HepG2 (cell line): ENCODE data around the gene NUPR2. TPM values are rescaled to one million over a fixed set of nuclear protein-coding genes. Genes with fewer than 3 reads are reported as not detected.

Experiments used
- ATAC-seq: fragments of 200-7000 bp; cut with Tn5 transposase; 3 replicates; pipeline ENCODE4 v1.9.1; 2020; ENCODE audit warnings: mild to moderate bottlenecking, moderate library complexity
- BruUV-seq: library from RNA; stranded (reverse); fragments of 400-500 nt; replicated peaks from 2 replicates; lab custom pipeline; 2021; lab: Mats Ljungman, UMichigan
- CTCF ChIA-PET: fragments of 300-600 bp; formaldehyde crosslinking; extraction: SDS; loops from one replicate; lab custom pipeline; 2021; ENCODE audit warnings: low total read pairs, inconsistent platforms, low intra/inter-chr PET ratio; lab: Yijun Ruan, JAX
- POLR2A ChIA-PET: fragments of 350-600 bp; sonication (Branson Sonifier 250); formaldehyde crosslinking; loops from one replicate; lab custom pipeline; 2020; ENCODE audit warnings: antibody characterized with exemption, inconsistent platforms; lab: Yijun Ruan, JAX
- DNase-seq: peaks from one replicate; pipeline ENCODE4 v3.0.0-alpha.2; 2015; ENCODE audit warnings: low spot score
- FAIRE-seq: peaks from 3 replicates; lab custom pipeline; 2011; peaks lifted over from hg19 to GRCh38; lab: Jason Lieb, UNC
- H2AFZ ChIP-seq: one replicate; pipeline ENCODE4 v1.6.1; 2011; ENCODE audit warnings: low read length, inconsistent platforms
- H3K27ac ChIP-seq: fragments of 300-600 bp; 3 replicates; pipeline ENCODE4 v1.8.0; 2011; ENCODE audit warnings: mixed run types, mild to moderate bottlenecking, mixed read lengths, low read length, inconsistent platforms; ENCODE audit not compliant: insufficient read depth; ENCODE audit errors: extremely low read length
- H3K27me3 ChIP-seq, 2 experiments: fragments of 200-600 bp in 1 of 2; 2 replicates in 1 of 2; 3 replicates in 1 of 2; pipeline versions ENCODE4 v1.6.0 to v1.8.0; 2011; ENCODE audit warnings: low read length in 2 of 2, mild to moderate bottlenecking in 2 of 2, moderate library complexity in 2 of 2, inconsistent platforms in 1 of 2; ENCODE audit not compliant: insufficient read depth in 2 of 2, control insufficient read depth in 1 of 2
- H3K36me3 ChIP-seq, 2 experiments: fragments of 200-600 bp in 1 of 2; replicated peaks in 1 of 2; 2 replicates in 1 of 2; 3 replicates in 1 of 2; pipeline versions ENCODE4 v1.5.1 to v1.8.0; 2011; ENCODE audit warnings: low read length in 2 of 2, inconsistent platforms in 1 of 2; ENCODE audit not compliant: insufficient read depth in 2 of 2, control insufficient read depth in 1 of 2
- H3K4me1 ChIP-seq: 2 replicates; pipeline ENCODE4 v1.5.1; 2012; ENCODE audit warnings: low read length, inconsistent platforms; ENCODE audit not compliant: insufficient read depth
- H3K4me2 ChIP-seq: 2 replicates; pipeline ENCODE4 v1.6.0; 2011; ENCODE audit warnings: low read depth, low read length, inconsistent platforms
- H3K4me3 ChIP-seq, 3 experiments: fragments of 200-600 bp in 1 of 3; sonication (generic), shearing (Covaris generic) in 1 of 3; replicated peaks in 1 of 3; 2 replicates each; pipeline ENCODE4 v1.5.1; 2011 to 2016; ENCODE audit warnings: low read length in 3 of 3, inconsistent platforms in 2 of 3, low read depth in 2 of 3, mild to moderate bottlenecking in 2 of 3, control low read depth in 1 of 3, mixed read lengths in 1 of 3; ENCODE audit not compliant: insufficient read depth in 1 of 3
- H3K79me2 ChIP-seq: one replicate; pipeline ENCODE4 v1.6.1; 2011; ENCODE audit warnings: low read length, inconsistent platforms; ENCODE audit not compliant: insufficient read depth
- H3K9ac ChIP-seq: 2 replicates; pipeline ENCODE4 v1.6.0; 2011; ENCODE audit warnings: mild to moderate bottlenecking, low read depth, low read length, inconsistent platforms; ENCODE audit not compliant: insufficient read depth
- H3K9me3 ChIP-seq: 2 replicates; pipeline ENCODE4 v1.5.1; 2012; ENCODE audit warnings: mild to moderate bottlenecking, low read length
- H4K20me1 ChIP-seq: 2 replicates; pipeline ENCODE4 v1.6.0; 2011; ENCODE audit warnings: inconsistent platforms, mild to moderate bottlenecking, low read length, moderate library complexity; ENCODE audit not compliant: insufficient read depth
- FOXM1 ChIP-seq: sonication (generic); formaldehyde crosslinking; IDR thresholded peaks from 2 replicates; pipeline ENCODE4 v1.5.0; 2020; ENCODE audit warnings: missing genetic modification reagents
- HDAC2 ChIP-seq: sonication (generic); formaldehyde crosslinking; IDR thresholded peaks from 2 replicates; pipeline ENCODE4 v1.4.0; 2020; ENCODE audit warnings: missing genetic modification reagents
- LRRFIP1 ChIP-seq: sonication (generic); formaldehyde crosslinking; conservative IDR thresholded peaks from 2 replicates; pipeline ENCODE4 v1.4.0; 2020; ENCODE audit warnings: missing genetic modification reagents
- PAWR ChIP-seq: sonication (generic); formaldehyde crosslinking; IDR thresholded peaks from 2 replicates; pipeline ENCODE4 v1.4.0; 2020; ENCODE audit warnings: missing genetic modification reagents, mild to moderate bottlenecking, borderline replicate concordance
- SMYD3 ChIP-seq: sonication (generic); formaldehyde crosslinking; IDR thresholded peaks from 2 replicates; pipeline ENCODE4 v1.8.1; 2023; ENCODE audit warnings: mild to moderate bottlenecking, missing genetic modification reagents
- SP1 ChIP-seq, 2 experiments: fragments of 450-650 bp in 1 of 2; sonication (generic) in 1 of 2; formaldehyde crosslinking in 1 of 2; IDR thresholded peaks; 2 replicates each; pipeline versions ENCODE4 v1.4.0 to v1.6.1; 2016 to 2020; ENCODE audit warnings: missing genetic modification reagents in 1 of 2
- SP5 ChIP-seq: IDR thresholded peaks from 2 replicates; pipeline ENCODE4 v1.6.1; 2016; ENCODE audit warnings: low read depth, borderline replicate concordance
- ZBTB3 ChIP-seq: sonication (generic); formaldehyde crosslinking; IDR thresholded peaks from 2 replicates; pipeline ENCODE4 v1.4.0; 2020; ENCODE audit warnings: low read depth, mild to moderate bottlenecking, moderate library complexity, missing genetic modification reagents, borderline replicate concordance
- ZNF138 ChIP-seq: sonication (generic); formaldehyde crosslinking; IDR thresholded peaks from 2 replicates; pipeline ENCODE4 v1.5.0; 2020; ENCODE audit warnings: mild to moderate bottlenecking, low read depth, missing genetic modification reagents
- ZNF143 ChIP-seq: sonication (generic); formaldehyde crosslinking; IDR thresholded peaks from 2 replicates; pipeline ENCODE4 v1.4.0; 2020; ENCODE audit warnings: missing genetic modification reagents
- ZNF512 ChIP-seq: sonication (generic); formaldehyde crosslinking; IDR thresholded peaks from 2 replicates; pipeline ENCODE4 v1.4.0; 2020; ENCODE audit warnings: mild to moderate bottlenecking, missing genetic modification reagents
- ZNF660 ChIP-seq: sonication (generic); formaldehyde crosslinking; IDR thresholded peaks from 2 replicates; pipeline ENCODE4 v1.5.1; 2020; ENCODE audit warnings: mild to moderate bottlenecking, low read depth, missing genetic modification reagents, borderline replicate concordance
- ZNF674 ChIP-seq: sonication (generic); formaldehyde crosslinking; IDR thresholded peaks from 2 replicates; pipeline ENCODE4 v1.5.0; 2020; ENCODE audit warnings: low read depth, mild to moderate bottlenecking, missing genetic modification reagents
- WGBS: methylation state at CpG from one replicate; pipeline ENCODE4 v1.1.6; 2017; ENCODE audit warnings: low lambda C conversion rate; 5-methylcytosine and 5-hydroxymethylcytosine counted together
- in situ Hi-C: cut with HindIII; loops from 2 replicates; pipeline ENCODE4 v1.10.0; 2017; ENCODE audit warnings: low pct_unique_long_range_greater_than_20kb; ENCODE audit not compliant: extremely low pct_ligation_motif_present
- intact Hi-C: fragments of 100-400 bp; cut with micrococcal nuclease; formaldehyde crosslinking; loops from one replicate; pipeline ENCODE4 v1.10.0; 2022; ENCODE audit not compliant: unreplicated experiment
- polyA plus RNA-seq, 8 experiments: library from polyadenylated mRNA; depleted of rRNA in 3 of 8; stranded (reverse) in 7 of 8; unstranded in 1 of 8; fragments of >200 nt; fragmentation: Illumina TruSeq in 4 of 8; extraction: Trizol in 4 of 8; gene quantifications; 2 replicates each; pipeline versions ENCODE4 v1.2.1 to v1.2.3, GENCODE V29; 2011 to 2016; ENCODE audit warnings: low read depth in 4 of 8, missing spikeins in 1 of 8, mixed read lengths in 1 of 8; ENCODE audit not compliant: insufficient read depth in 1 of 8
- total RNA-seq, 5 experiments: library from RNA; depleted of rRNA; stranded (reverse); fragments of >200 nt; fragmentation: Illumina TruSeq; extraction: Trizol; gene quantifications; 2 replicates each; pipeline ENCODE4 v1.2.3, GENCODE V29; 2016; ENCODE audit warnings: low read depth in 1 of 5
- TF ChIP-seq, protein P1 (sequence below): sonication (generic); formaldehyde crosslinking; IDR thresholded peaks from 2 replicates; pipeline ENCODE4 v1.4.0; 2020; ENCODE audit warnings: missing genetic modification reagents
- TF ChIP-seq, protein P2 (sequence below): sonication (generic); formaldehyde crosslinking; IDR thresholded peaks from 2 replicates; pipeline ENCODE4 v1.4.0; 2020; ENCODE audit warnings: missing genetic modification reagents, borderline replicate concordance

The NUPR2 gene
- total and polyA plus RNA-seq, 2 of the 13 experiments (the other 11 are each of a cell fraction or from before 2014, with no cell fraction given), result not detected

GRCh38 chr7:56110611-56111010 is 5.6 kb downstream of the NUPR2 start (continued):
- TF ChIP-seq ZNF660 (CRISPR knock-in tag), result no peak
- no peak for TF ChIP-seq PAWR (CRISPR knock-in tag)
- no peak for TF ChIP-seq ZNF512
- TF ChIP-seq LRRFIP1 (CRISPR knock-in tag), result no peak
- no peak for TF ChIP-seq SP5 (CRISPR knock-in tag)
- TF ChIP-seq HDAC2 (CRISPR knock-in tag), result no peak

- H3K4me3 ChIP-seq, result no peak overlapping the region
- intact Hi-C loops (no loop called here), in situ Hi-C loops (no loop called here)
- WGBS, result 96% methylated on average over 1 of the region's 1 CpG
- ChIA-PET CTCF (no interaction called here), POLR2A (no interaction called here)
- H4K20me1 ChIP-seq, result no peaks in the 10 kb centered on the region; the same call in 1 of the 2 replicates
- H3K9ac ChIP-seq, result no peak overlapping the region
- BruUV-seq, result no TSS peak
- peaks cover 16% of the 10 kb centered on the region; the same call in 1 of the 2 replicates for H3K4me1 ChIP-seq
- no peak overlapping the region for H3K4me2 ChIP-seq
- ATAC-seq (no peak), DNase-seq (no peak), FAIRE-seq (no peak)
- no peaks in the 10 kb centered on the region; a peak in 1 of 5 replicates for H3K27me3 ChIP-seq
- peaks cover 29% of the 10 kb centered on the region for H3K79me2 ChIP-seq
- no peak overlapping the region for H3K27ac ChIP-seq
- peak overlapping the region; percentile 5 for H2AFZ ChIP-seq
- H3K9me3 ChIP-seq, result peaks cover 6% of the 10 kb centered on the region; the same call in 1 of the 2 replicates
- peaks cover 5 to 14% of the 10 kb centered on the region in 2 experiments for H3K36me3 ChIP-seq
- TF ChIP-seq, protein P1, sequence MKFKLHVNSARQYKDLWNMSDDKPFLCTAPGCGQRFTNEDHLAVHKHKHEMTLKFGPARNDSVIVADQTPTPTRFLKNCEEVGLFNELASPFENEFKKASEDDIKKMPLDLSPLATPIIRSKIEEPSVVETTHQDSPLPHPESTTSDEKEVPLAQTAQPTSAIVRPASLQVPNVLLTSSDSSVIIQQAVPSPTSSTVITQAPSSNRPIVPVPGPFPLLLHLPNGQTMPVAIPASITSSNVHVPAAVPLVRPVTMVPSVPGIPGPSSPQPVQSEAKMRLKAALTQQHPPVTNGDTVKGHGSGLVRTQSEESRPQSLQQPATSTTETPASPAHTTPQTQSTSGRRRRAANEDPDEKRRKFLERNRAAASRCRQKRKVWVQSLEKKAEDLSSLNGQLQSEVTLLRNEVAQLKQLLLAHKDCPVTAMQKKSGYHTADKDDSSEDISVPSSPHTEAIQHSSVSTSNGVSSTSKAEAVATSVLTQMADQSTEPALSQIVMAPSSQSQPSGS (CRISPR knock-in tag), result no peak
- TF ChIP-seq SP1 (IDR thresholded peaks at IDR 0.05), result no peak
- no peak for TF ChIP-seq SP1 (CRISPR knock-in tag; IDR thresholded peaks at IDR 0.05)
- TF ChIP-seq ZBTB3, result no peak
- TF ChIP-seq SMYD3, result no peak
- TF ChIP-seq, protein P2, sequence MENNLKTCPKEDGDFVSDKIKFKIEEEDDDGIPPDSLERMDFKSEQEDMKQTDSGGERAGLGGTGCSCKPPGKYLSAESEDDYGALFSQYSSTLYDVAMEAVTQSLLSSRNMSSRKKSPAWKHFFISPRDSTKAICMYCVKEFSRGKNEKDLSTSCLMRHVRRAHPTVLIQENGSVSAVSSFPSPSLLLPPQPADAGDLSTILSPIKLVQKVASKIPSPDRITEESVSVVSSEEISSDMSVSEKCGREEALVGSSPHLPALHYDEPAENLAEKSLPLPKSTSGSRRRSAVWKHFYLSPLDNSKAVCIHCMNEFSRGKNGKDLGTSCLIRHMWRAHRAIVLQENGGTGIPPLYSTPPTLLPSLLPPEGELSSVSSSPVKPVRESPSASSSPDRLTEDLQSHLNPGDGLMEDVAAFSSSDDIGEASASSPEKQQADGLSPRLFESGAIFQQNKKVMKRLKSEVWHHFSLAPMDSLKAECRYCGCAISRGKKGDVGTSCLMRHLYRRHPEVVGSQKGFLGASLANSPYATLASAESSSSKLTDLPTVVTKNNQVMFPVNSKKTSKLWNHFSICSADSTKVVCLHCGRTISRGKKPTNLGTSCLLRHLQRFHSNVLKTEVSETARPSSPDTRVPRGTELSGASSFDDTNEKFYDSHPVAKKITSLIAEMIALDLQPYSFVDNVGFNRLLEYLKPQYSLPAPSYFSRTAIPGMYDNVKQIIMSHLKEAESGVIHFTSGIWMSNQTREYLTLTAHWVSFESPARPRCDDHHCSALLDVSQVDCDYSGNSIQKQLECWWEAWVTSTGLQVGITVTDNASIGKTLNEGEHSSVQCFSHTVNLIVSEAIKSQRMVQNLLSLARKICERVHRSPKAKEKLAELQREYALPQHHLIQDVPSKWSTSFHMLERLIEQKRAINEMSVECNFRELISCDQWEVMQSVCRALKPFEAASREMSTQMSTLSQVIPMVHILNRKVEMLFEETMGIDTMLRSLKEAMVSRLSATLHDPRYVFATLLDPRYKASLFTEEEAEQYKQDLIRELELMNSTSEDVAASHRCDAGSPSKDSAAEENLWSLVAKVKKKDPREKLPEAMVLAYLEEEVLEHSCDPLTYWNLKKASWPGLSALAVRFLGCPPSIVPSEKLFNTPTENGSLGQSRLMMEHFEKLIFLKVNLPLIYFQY (CRISPR knock-in tag), result no peak
- no peak for TF ChIP-seq ZNF674 (CRISPR knock-in tag)
- TF ChIP-seq FOXM1 (CRISPR knock-in tag), result no peak
- no peak for TF ChIP-seq ZNF138 (CRISPR knock-in tag)
- TF ChIP-seq ZNF143, result no peak
These were observed 8.3 kb downstream of the NUPR2 start for GRCh38 chr7:56107954-56108258.
